ENCODE measurements around the gene TBC1D5.

- TF ChIP-seq POLR2A (IDR thresholded peaks at IDR 0.05; ENCODE audit: low read length): no peak
- no peak for TF ChIP-seq GATA1 (IDR thresholded peaks at IDR 0.05; ENCODE audit: low read depth, low read length)
These were observed 619.7 kb downstream of the TBC1D5 start for GRCh38 chr3:17122758-17123157.
